Nephron progenitor cell (in vitro differentiated cells): ENCODE measurements around the gene TFPI.
"Not testable (repeated sequence)": the region's sequence is repeated elsewhere in the genome, so short reads cannot be mapped to it uniquely, and the experiment has no call there.

Experiments used
- DNase-seq: peaks from one replicate; pipeline ENCODE4 v3.0.0; 2021
- H3K27ac Mint-ChIP-seq: 2 replicates; pipeline ENCODE4 v1.8.0; 2021; ENCODE audit warnings: mild to moderate bottlenecking, moderate library complexity, mixed read lengths
- H3K27me3 Mint-ChIP-seq: 2 replicates; pipeline ENCODE4 v1.8.0; 2021; ENCODE audit warnings: mild to moderate bottlenecking, low read depth, mixed read lengths; ENCODE audit not compliant: poor library complexity
- H3K36me3 Mint-ChIP-seq: 2 replicates; pipeline ENCODE4 v1.8.0; 2021; ENCODE audit warnings: low read depth, mixed read lengths
- H3K4me1 Mint-ChIP-seq: 2 replicates; pipeline ENCODE4 v1.8.0; 2021; ENCODE audit warnings: mixed read lengths
- H3K4me3 Mint-ChIP-seq: 2 replicates; pipeline ENCODE4 v1.8.0; 2021; ENCODE audit warnings: mild to moderate bottlenecking, moderate library complexity, mixed read lengths
- H3K9me3 Mint-ChIP-seq: 2 replicates; pipeline ENCODE4 v1.8.0; 2021; ENCODE audit warnings: mild to moderate bottlenecking, moderate library complexity, mixed read lengths
- TF ChIP-seq, protein P1 (sequence below): fragments of 200-600 bp; sonication (generic); IDR thresholded peaks from 2 replicates; pipeline ENCODE4 v1.5.0; 2021; ENCODE audit warnings: antibody characterized with exemption

The TFPI gene

GRCh38 chr2:187514930-187515329, 39.3 kb downstream of the TFPI start:
- H3K4me3 Mint-ChIP-seq = no peak overlapping the region
- no peaks in the 10 kb centered on the region for H3K27me3 Mint-ChIP-seq
- no peak for DNase-seq
- peaks cover 21% of the 10 kb centered on the region for H3K36me3 Mint-ChIP-seq
- H3K4me1 Mint-ChIP-seq = peaks cover 34% of the 10 kb centered on the region
- TF ChIP-seq, protein P1, sequence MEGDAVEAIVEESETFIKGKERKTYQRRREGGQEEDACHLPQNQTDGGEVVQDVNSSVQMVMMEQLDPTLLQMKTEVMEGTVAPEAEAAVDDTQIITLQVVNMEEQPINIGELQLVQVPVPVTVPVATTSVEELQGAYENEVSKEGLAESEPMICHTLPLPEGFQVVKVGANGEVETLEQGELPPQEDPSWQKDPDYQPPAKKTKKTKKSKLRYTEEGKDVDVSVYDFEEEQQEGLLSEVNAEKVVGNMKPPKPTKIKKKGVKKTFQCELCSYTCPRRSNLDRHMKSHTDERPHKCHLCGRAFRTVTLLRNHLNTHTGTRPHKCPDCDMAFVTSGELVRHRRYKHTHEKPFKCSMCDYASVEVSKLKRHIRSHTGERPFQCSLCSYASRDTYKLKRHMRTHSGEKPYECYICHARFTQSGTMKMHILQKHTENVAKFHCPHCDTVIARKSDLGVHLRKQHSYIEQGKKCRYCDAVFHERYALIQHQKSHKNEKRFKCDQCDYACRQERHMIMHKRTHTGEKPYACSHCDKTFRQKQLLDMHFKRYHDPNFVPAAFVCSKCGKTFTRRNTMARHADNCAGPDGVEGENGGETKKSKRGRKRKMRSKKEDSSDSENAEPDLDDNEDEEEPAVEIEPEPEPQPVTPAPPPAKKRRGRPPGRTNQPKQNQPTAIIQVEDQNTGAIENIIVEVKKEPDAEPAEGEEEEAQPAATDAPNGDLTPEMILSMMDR = no peak
- H3K9me3 Mint-ChIP-seq = peaks cover 32% of the 10 kb centered on the region
- H3K27ac Mint-ChIP-seq = no peak overlapping the region

- not testable (repeated sequence) for H3K27ac Mint-ChIP-seq, H3K27me3 Mint-ChIP-seq, DNase-seq, H3K4me3 Mint-ChIP-seq
- Mint-ChIP-seq H3K4me1 (peaks cover 40% of the 10 kb centered on the region), H3K36me3 (peaks cover 20% of the 10 kb centered on the region), H3K9me3 (peaks cover 34% of the 10 kb centered on the region)
Observed at GRCh38 chr2:187514235-187514829, 39.9 kb downstream of the TFPI start.

GRCh38 chr2:187513460-187514234, 40.6 kb downstream of the TFPI start:
- H3K27ac Mint-ChIP-seq, H3K27me3 Mint-ChIP-seq, DNase-seq: not testable (repeated sequence)
- Mint-ChIP-seq H3K36me3 (peaks cover 14% of the 10 kb centered on the region), H3K9me3 (peaks cover 30% of the 10 kb centered on the region), H3K4me3 (peak overlapping the region; percentile 62), H3K4me1 (peaks cover 40% of the 10 kb centered on the region)

DNA sequence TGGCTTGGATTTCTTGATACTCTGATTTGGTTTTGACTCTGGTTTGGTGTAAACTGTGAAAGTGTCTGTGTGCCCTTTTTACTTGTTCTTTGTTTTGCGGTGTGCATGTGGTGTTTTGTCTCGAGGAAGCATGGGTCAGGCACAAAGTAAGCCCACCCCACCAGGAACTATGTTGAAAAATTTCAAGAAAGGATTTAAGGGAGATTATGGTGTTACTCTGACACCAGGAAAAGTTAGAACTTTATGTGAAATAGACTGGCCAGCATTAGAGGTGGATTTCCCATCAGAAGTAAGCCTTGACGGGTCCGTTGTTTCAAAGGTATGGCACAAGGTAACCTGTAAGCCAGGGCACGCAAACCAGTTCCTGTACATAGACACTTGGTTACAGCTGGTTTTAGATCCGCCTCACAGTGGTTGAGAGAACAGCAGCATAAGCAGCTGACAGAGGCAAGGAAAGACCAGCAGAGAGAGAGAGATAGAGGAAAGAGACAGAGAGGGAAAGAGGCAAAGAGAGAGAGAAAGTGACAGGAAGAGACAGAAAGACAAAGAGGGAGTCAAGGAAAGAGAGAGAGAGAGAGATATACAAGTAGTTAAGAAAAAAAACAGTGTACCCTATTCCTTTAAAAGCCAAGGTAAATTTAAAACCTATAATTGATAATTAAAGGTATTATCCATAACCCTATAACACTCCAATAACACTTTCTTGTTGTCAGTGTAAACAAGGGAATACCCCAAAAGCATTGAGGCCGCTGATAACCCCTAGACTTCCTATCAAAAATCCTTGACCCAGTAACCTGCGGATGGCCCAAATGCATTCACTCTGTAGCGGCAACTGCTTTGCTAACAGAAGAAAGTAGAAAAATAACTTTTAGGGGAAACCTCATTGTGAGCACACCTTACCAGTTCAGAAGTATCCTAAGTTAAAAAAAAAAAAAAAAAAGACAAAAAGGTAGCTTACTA, 42.6 kb downstream of the TFPI start:
- no peak for DNase-seq
- Mint-ChIP-seq H3K36me3 (peaks cover 7% of the 10 kb centered on the region), H3K27ac (peak overlapping the region; percentile 93), H3K4me3 (peak overlapping the region; percentile 46), H3K27me3 (no peaks in the 10 kb centered on the region), H3K4me1 (peaks cover 40% of the 10 kb centered on the region), H3K9me3 (peaks cover 26% of the 10 kb centered on the region)
- TF ChIP-seq, protein P1 = no peak

- not testable (repeated sequence) for H3K27me3 Mint-ChIP-seq, H3K36me3 Mint-ChIP-seq
- peak; percentile 16 for DNase-seq
- H3K4me3 Mint-ChIP-seq = peak overlapping the region; percentile 31
- H3K9me3 Mint-ChIP-seq = peaks cover 22% of the 10 kb centered on the region
- H3K4me1 Mint-ChIP-seq = peaks cover 40% of the 10 kb centered on the region
- peak overlapping the region; percentile 93 for H3K27ac Mint-ChIP-seq
Observed at GRCh38 chr2:187510419-187511355, 43.5 kb downstream of the TFPI start.

DNA sequence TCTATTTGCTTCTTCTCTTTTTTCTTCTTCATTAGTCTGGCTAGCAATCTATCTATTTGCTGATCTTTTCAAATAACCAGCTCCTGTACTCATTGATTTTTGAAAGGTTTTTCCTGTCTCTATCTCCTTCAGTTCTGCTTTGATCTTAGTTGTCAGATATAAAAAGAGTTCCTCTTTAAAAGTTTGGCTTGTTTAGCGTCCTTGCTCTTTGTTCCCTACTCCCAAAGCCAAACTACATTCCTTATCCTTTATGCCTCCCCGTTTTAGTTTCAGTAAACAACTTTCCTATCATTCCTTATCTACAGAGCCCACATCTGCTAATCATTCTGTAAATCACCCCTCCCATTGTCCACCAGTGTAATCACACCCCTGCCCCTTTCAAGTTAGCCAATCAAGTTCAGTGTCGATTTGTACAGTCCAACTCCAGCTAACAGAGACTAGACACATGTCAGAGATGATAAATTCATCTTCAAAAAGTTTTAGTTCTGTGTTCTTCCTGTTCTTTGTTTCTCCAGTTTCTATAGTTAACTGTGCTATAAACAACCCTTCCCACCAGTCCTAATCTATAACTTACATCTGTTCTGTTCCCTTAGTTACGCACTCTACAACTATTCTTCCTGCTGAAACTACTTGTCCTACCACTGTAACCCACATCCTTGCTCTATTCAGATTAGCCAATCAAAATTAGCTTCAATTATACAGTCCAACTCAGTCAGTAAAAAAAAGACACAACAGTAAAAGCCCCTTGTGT, 44.4 kb downstream of the TFPI start:
- peak overlapping the region; percentile 93 for H3K27ac Mint-ChIP-seq
- H3K4me3 Mint-ChIP-seq = no peak overlapping the region
- DNase-seq = no peak

More for the DNA sequence above, 44.4 kb downstream of the TFPI start:
- H3K27me3 Mint-ChIP-seq = no peaks in the 10 kb centered on the region
- peaks cover 7% of the 10 kb centered on the region for H3K36me3 Mint-ChIP-seq
- H3K4me1 Mint-ChIP-seq = peaks cover 44% of the 10 kb centered on the region
- TF ChIP-seq, protein P1 = no peak
- H3K9me3 Mint-ChIP-seq = peaks cover 22% of the 10 kb centered on the region
